EH (cell line): ENCODE data around the gene NCAPD3.
A peak's percentile ranks its signal among the peaks of the same experiment; 100 is the strongest.
"Not testable (repeated sequence)": the region's sequence is repeated elsewhere in the genome, so short reads cannot be mapped to it uniquely, and the experiment has no call there.

Experiments
- DNase-seq: peaks from one replicate; pipeline ENCODE4 v3.0.0-alpha.2; 2015; ENCODE audit warnings: low read depth

NCAPD3 gene

GRCh38 chr11:134131628-134132244 lies 92.0 kb downstream of the NCAPD3 start:
- DNase-seq: no peak

- DNase-seq: peak; percentile 97
Measured at GRCh38 chr11:134126217-134126822, 97.4 kb downstream of the NCAPD3 start.

GRCh38 chr11:134125507-134125906 lies 98.3 kb downstream of the NCAPD3 start:
- DNase-seq: no peak

GRCh38 chr11:134124660-134125451 lies 98.9 kb downstream of the NCAPD3 start:
- peak; percentile 66 for DNase-seq

GRCh38 chr11:134120921-134121526 lies 102.7 kb downstream of the NCAPD3 start:
- peak; percentile 82 for DNase-seq

- peak; percentile 94 for DNase-seq
Measured at GRCh38 chr11:134120143-134120850, 103.5 kb downstream of the NCAPD3 start.

GRCh38 chr11:134119094-134119493 lies 104.7 kb downstream of the NCAPD3 start:
- DNase-seq: peak; percentile 78

- no peak for DNase-seq
Measured at GRCh38 chr11:134118006-134118405, 105.8 kb downstream of the NCAPD3 start.

- no peak for DNase-seq
Measured at GRCh38 chr11:134116210-134116609, 107.6 kb downstream of the NCAPD3 start.

GRCh38 chr11:134113787-134114186 lies 110.0 kb downstream of the NCAPD3 start:
- DNase-seq: not testable (repeated sequence)

- no peak for DNase-seq
Measured at GRCh38 chr11:134110252-134110815, 113.4 kb downstream of the NCAPD3 start.
